H1 (cell line): ENCODE results near the gene XRRA1.

Experiments used
- CTCF ChIP-seq, 3 experiments: IDR thresholded peaks; 1 replicate in 2 of 3; 2 replicates in 1 of 3; pipeline versions ENCODE4 v1.5.1 to v1.6.1; 2011; ENCODE audit warnings: low read length in 3 of 3, mild to moderate bottlenecking in 3 of 3, inconsistent platforms in 2 of 3, low read depth in 1 of 3, moderate library complexity in 1 of 3; ENCODE audit not compliant: insufficient read depth in 1 of 3; ENCODE audit errors: control extremely low read depth in 1 of 3
- EGR1 ChIP-seq: IDR thresholded peaks from 2 replicates; pipeline ENCODE4 v1.6.1; 2011; ENCODE audit warnings: low read depth, low read length, borderline replicate concordance

- TF ChIP-seq CTCF (IDR thresholded peaks at IDR 0.05; ENCODE audit: control extremely low read depth in 1 of 3, insufficient read depth in 1 of 3, low read depth in 1 of 3, low read length in 3 of 3) (no peak), EGR1 (no peak)
These were observed 126.7 kb downstream of the XRRA1 start for GRCh38 chr11:74822170-74822569.
